A673 (cell line): ENCODE measurements around the gene SCNN1A.

Experiments used
- CTCF ChIP-seq: fragments of 300-800, 200-600 bp; sonication (generic); conservative IDR thresholded peaks from 2 replicates; pipeline ENCODE4 v1.5.1; 2017; ENCODE audit warnings: low read depth, mild to moderate bottlenecking, antibody characterized with exemption, low read length, moderate library complexity, mixed read lengths
- EZH2 ChIP-seq: fragments of 200-600 bp; sonication (generic); IDR thresholded peaks from 2 replicates; pipeline ENCODE4 v1.6.1; 2017; ENCODE audit warnings: borderline replicate concordance, low read depth, mild to moderate bottlenecking, mixed read lengths, antibody characterized with exemption, low read length; ENCODE audit not compliant: poor library complexity, severe bottlenecking

GRCh38 chr12:6334940-6335450 is 40.4 kb downstream of the SCNN1A start:
- TF ChIP-seq CTCF = no peak
- TF ChIP-seq EZH2 = no peak
